Activated CD8-positive, alpha-beta memory T cell treated with anti-CD3 and anti-CD28 coated beads, Interleukin-2, amount 50 U/mL, for 4 hours (primary cell): ENCODE results near the gene EIF3C.
"Not testable (repeated sequence)": the region's sequence is repeated elsewhere in the genome, so short reads cannot be mapped to it uniquely, and the experiment has no call there.

Source experiments
- DNase-seq: peaks from one replicate; pipeline ENCODE4 v3.0.0-alpha.2; 2020

EIF3C gene

GRCh38 chr16:28749997-28750465 is 38.8 kb downstream of the EIF3C start:
- DNase-seq: not testable (repeated sequence)

- DNase-seq: not testable (repeated sequence)
Observed at GRCh38 chr16:28750469-28751067, 39.3 kb downstream of the EIF3C start.

GRCh38 chr16:28751487-28751886 is 40.2 kb downstream of the EIF3C start, which contains the start of gene NPIPB9:
Gene NPIPB9, plus strand, starts transcription at chr16:28751787.
- not testable (repeated sequence) for DNase-seq

- DNase-seq: not testable (repeated sequence)
Observed at GRCh38 chr16:28781697-28782096, 70.4 kb downstream of the EIF3C start.

GRCh38 chr16:28782357-28782756 is 71.1 kb downstream of the EIF3C start:
- DNase-seq: not testable (repeated sequence)
